Fibroblast of villous mesenchyme (primary cell): ENCODE measurements around the gene PPIL4. TPM values are rescaled to one million over a fixed set of nuclear protein-coding genes. Genes with fewer than 3 reads are reported as not detected.
"Not testable (repeated sequence)": the region's sequence is repeated elsewhere in the genome, so short reads cannot be mapped to it uniquely, and the experiment has no call there.

Source experiments
- DNase-seq: peaks from one replicate; pipeline ENCODE4 v3.0.0-alpha.2; 2010; ENCODE audit warnings: low read depth
- H3K4me3 ChIP-seq: 2 replicates; pipeline ENCODE4 v1.5.1; 2011; ENCODE audit warnings: low read depth, mild to moderate bottlenecking, low read length
- total RNA-seq: library from RNA; depleted of rRNA; stranded (reverse); fragments of >200 nt; gene quantifications from 2 replicates; pipeline ENCODE4 v1.2.3, GENCODE V29; 2012
- TF ChIP-seq, protein P1 (sequence below): IDR thresholded peaks from 2 replicates; pipeline ENCODE4 v1.5.1; 2012; ENCODE audit warnings: low read depth, mild to moderate bottlenecking, low read length; ENCODE audit not compliant: insufficient read depth

Gene PPIL4
- total RNA-seq, 1 donor = 40.6 TPM

DNA sequence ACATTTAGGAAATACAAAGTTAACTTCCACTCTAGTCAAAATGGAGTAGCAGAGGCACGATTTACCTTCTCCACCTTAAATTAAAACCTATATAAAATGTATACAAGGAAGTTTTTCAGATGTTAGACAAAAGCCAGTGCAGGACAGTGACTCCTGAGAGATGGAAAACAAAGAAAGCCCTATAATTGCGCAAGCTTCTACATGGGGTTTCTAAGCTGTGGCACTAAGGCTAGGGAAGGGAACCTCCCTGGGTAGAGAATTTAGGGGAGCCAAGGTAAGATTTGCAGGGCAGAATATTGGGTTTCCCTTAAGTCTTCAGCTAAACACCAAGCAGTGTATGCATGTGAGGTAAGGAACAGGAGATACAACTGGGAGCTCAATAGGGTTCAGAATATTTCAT, 42.6 kb downstream of the PPIL4 start:
- no peak for DNase-seq
- TF ChIP-seq, protein P1, sequence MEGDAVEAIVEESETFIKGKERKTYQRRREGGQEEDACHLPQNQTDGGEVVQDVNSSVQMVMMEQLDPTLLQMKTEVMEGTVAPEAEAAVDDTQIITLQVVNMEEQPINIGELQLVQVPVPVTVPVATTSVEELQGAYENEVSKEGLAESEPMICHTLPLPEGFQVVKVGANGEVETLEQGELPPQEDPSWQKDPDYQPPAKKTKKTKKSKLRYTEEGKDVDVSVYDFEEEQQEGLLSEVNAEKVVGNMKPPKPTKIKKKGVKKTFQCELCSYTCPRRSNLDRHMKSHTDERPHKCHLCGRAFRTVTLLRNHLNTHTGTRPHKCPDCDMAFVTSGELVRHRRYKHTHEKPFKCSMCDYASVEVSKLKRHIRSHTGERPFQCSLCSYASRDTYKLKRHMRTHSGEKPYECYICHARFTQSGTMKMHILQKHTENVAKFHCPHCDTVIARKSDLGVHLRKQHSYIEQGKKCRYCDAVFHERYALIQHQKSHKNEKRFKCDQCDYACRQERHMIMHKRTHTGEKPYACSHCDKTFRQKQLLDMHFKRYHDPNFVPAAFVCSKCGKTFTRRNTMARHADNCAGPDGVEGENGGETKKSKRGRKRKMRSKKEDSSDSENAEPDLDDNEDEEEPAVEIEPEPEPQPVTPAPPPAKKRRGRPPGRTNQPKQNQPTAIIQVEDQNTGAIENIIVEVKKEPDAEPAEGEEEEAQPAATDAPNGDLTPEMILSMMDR = no peak
- H3K4me3 ChIP-seq = no peak overlapping the region

DNA sequence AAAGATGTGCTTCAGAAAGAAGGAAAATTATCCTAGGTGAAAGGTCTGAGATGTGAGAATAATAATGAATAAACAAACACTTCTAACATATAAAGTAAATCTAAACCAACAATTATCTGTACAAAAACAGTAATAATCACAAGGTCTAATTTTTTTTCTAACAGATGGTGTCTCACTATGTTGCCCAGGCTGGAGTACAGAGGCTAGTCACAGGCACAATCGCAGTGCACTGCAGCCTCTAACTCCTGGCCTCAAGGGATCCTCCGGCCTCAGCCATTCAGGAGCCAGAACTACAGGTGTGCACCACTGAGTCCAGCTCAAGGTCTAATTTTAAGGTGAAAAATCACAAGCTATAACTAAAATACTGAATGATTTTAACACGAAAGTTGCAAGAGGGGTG, 44.1 kb downstream of the PPIL4 start:
- no peak for DNase-seq
- TF ChIP-seq, protein P1 = no peak
- H3K4me3 ChIP-seq = no peak overlapping the region

DNA sequence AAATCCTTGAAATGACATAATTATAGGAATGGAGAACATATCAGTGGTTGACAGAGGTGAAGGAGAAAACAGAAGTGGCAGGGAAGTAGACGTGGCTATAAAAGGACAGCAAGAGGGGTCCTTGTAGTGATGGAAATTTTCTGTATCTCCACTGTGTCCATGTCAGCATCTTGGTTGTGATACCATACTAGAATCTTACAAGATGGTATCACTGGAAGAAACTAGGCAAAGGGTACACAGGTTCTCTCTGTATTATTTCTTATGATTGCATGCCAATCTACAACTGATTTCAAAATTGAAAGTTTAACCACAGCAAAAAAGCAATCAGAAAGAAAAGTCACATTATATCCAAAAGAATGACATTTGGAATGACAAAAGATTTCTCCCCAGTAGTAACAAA, 44.6 kb downstream of the PPIL4 start:
- DNase-seq = no peak
- TF ChIP-seq, protein P1 = no peak
- no peak overlapping the region for H3K4me3 ChIP-seq

DNA sequence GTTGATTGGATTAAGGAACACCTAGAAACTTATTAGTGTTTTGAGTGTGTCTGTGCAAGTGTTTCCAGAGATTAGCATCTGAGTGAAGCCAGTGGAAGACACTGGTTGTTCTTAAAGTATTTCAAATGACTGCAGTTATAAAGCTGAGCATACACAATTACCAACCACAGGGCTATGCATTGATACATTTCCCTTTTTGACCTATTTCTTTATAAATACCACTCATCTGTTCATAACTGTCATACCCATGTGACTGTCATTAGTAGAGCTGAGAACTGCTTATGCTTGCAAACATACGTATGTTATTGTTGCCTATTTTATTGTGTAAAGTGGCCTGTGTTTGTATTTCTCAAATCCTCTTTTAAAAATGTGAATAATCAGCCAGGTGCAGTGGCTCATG, 45.7 kb downstream of the PPIL4 start:
- no peak for DNase-seq
- no peak overlapping the region for H3K4me3 ChIP-seq
- TF ChIP-seq, protein P1 = no peak

DNA sequence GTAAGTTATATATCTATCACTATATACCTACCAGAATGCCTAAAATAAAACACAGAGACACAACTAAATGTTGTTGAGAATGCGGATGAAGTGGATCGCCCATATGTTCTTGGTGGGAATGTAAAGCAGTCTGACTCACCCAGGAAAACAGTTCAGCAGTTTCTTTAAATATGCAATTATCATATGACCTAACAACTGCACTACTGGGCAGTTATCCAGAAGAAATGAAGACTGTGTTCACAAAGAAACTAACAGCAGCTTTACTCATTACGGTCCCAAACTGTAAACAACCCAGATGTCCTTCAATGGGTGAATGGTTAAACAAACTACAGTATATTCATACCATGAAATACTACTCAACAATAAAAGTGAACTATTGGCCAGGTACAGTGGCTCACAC, 46.8 kb downstream of the PPIL4 start:
- DNase-seq = peak; percentile 96
- H3K4me3 ChIP-seq = no peak overlapping the region
- TF ChIP-seq, protein P1 = no peak

DNA sequence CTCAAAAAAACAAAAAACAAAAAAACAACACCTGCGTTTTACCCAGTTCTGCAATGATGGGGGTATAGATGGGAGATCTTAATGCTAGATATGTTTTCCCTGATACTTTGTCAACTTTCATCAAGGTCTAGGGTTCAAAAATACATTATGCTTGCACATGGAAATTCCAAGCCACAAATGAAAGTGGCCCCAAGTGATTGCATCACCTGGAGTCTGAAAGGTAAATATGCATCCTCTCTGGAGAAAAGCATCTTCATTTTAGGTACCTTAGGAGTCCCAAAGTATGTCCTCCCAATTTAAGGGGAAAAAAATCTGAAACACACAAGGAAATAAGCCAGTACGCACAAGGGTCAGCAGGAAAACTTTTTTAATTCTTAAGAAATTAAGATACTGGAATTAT, 48.5 kb downstream of the PPIL4 start:
- TF ChIP-seq, protein P1 = no peak
- H3K4me3 ChIP-seq = no peak overlapping the region
- no peak for DNase-seq

DNA sequence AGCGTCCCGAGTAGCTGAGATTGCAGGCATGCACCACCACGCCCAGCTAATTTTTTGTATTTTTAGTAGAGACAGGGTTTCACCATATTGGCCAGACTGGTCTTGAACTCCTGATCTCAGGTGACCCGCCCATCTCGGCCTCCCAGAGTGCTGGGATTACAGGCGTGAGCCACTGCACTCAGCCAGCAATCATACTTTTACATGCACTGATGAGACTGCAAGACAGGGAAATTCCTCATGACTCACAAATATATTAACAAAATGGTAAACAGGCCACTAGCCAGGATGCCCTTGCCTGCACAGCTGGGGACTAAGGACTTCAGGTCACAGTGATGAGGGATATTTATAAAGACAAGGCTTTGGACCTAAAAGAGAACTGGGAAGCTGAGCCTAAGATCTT, 49.2 kb downstream of the PPIL4 start:
- DNase-seq = peak; percentile 63
- H3K4me3 ChIP-seq = not testable (repeated sequence)

DNA sequence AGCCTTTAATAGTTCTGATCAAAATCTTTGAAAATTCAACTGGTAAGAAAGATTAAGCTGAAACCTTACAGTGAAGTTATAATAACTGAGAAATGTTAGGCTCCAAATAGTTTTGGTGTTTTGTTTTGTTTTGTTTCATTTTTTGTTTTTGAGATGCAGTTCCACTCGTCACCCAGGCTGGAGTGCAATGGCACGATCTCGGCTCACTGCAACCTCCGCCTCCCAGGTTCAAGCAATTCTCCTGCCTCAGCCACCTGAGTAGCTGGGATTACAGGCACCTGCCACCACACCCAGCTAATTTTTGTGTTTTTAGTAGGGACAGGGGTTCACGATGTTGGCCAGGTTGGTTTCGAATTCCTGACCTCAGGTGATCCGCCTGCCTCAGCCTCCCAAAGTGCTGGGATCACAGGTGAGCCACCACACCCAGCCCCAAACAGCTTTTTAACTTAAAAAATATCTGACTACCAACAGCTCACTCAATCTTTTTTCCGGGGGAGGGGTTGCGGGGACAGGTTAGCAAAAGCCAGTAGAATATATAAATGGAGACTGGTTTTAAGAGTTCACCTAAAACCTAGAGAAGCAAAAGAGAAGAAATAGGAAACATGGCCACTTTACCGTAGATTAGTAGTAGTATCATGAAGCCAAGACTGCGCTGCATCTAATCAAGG, 50.4 kb downstream of the PPIL4 start:
- DNase-seq, H3K4me3 ChIP-seq: not testable (repeated sequence)

DNA sequence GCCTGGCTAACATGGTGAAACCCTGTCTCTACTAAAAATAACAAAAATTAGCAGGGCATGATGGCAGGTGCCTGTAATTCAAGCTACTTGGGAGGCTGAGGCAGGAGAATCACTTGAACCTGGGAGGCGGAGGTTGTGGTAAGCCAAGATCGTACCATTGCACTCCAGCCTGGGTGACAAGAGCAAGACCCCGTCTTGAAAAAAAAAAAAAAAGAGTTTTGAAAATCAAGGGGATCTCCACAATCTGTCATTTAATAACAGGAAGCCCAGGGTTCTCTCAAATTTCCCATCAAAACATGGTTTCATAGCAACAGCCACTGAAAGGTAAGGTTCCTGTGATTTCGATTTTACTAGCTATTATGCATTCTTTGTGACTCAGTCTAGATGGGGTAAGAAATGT, 51.0 kb downstream of the PPIL4 start:
- not testable (repeated sequence) for DNase-seq, H3K4me3 ChIP-seq
